Caco-2 (cell line): ENCODE measurements around the gene PIWIL1. TPM values are rescaled to one million over a fixed set of nuclear protein-coding genes. Genes with fewer than 3 reads are reported as not detected.

Experiments
- BruUV-seq: library from RNA; stranded (reverse); fragments of 400-500 nt; replicated peaks from 2 replicates; lab custom pipeline; 2021; lab: Mats Ljungman, UMichigan
- CTCF ChIA-PET: fragments of 300-600 bp; sonication (Branson Sonifier 250); formaldehyde crosslinking; loops from one replicate; lab custom pipeline; 2022; ENCODE audit warnings: antibody characterized with exemption; lab: Charles Lee
- POLR2A ChIA-PET: fragments of 300-600 bp; sonication (Branson Sonifier 250); formaldehyde crosslinking; loops from one replicate; lab custom pipeline; 2022; ENCODE audit warnings: antibody characterized with exemption; lab: Charles Lee
- DNase-seq, 2 experiments: peaks; one replicate each; pipeline versions ENCODE4 v3.0.0 to v3.0.0-alpha.2; 2020 to 2022
- H3K27me3 ChIP-seq: replicated peaks from 2 replicates; pipeline ENCODE4 v1.6.0; 2011; ENCODE audit warnings: low read length; ENCODE audit not compliant: control insufficient read depth, insufficient read depth
- H3K36me3 ChIP-seq: 2 replicates; pipeline ENCODE4 v1.5.1; 2011; ENCODE audit warnings: low read length; ENCODE audit not compliant: control insufficient read depth, insufficient read depth
- H3K4me1 ChIP-seq: fragments of 250-450 bp; sonication (Bioruptor Pico); 2 replicates; pipeline ENCODE4 v1.5.1; 2020; ENCODE audit warnings: mild to moderate bottlenecking
- H3K4me3 ChIP-seq: 2 replicates; pipeline ENCODE4 v1.5.1; 2011; ENCODE audit warnings: low read depth, mild to moderate bottlenecking, control low read depth, low read length
- H3K9me3 ChIP-seq: fragments of 250-450 bp; sonication (Bioruptor Pico); 2 replicates; pipeline ENCODE4 v1.5.1; 2020; ENCODE audit warnings: mild to moderate bottlenecking, moderate library complexity
- H3K27ac Mint-ChIP-seq: one replicate; pipeline ENCODE4 v1.8.0; 2022; ENCODE audit warnings: mixed read lengths; ENCODE audit not compliant: unreplicated experiment
- H3K27me3 Mint-ChIP-seq: one replicate; pipeline ENCODE4 v1.8.0; 2022; ENCODE audit warnings: mixed read lengths; ENCODE audit not compliant: insufficient read depth, unreplicated experiment
- H3K36me3 Mint-ChIP-seq: one replicate; pipeline ENCODE4 v1.8.0; 2022; ENCODE audit warnings: mild to moderate bottlenecking, mixed read lengths; ENCODE audit not compliant: insufficient read depth, unreplicated experiment
- H3K4me1 Mint-ChIP-seq: one replicate; pipeline ENCODE4 v1.8.0; 2022; ENCODE audit warnings: low read depth, mixed read lengths; ENCODE audit not compliant: unreplicated experiment
- H3K4me3 Mint-ChIP-seq: one replicate; pipeline ENCODE4 v1.8.0; 2022; ENCODE audit warnings: mild to moderate bottlenecking, moderate library complexity, mixed read lengths; ENCODE audit not compliant: unreplicated experiment
- H3K9me3 Mint-ChIP-seq: one replicate; pipeline ENCODE4 v1.8.0; 2022; ENCODE audit warnings: mixed read lengths; ENCODE audit not compliant: unreplicated experiment
- intact Hi-C: fragments of 100-400 bp; cut with micrococcal nuclease; formaldehyde crosslinking; loops from one replicate; pipeline ENCODE4 v1.10.0; 2022; ENCODE audit not compliant: unreplicated experiment
- total RNA-seq: library from RNA; stranded (reverse); gene quantifications from 2 replicates; pipeline ENCODE4 v1.2.3, GENCODE V29; 2022
- TF ChIP-seq, protein P1 (sequence below), 2 experiments: fragments of 200-600 bp in 1 of 2; IDR thresholded peaks; 1 replicate in 1 of 2; 2 replicates in 1 of 2; pipeline versions ENCODE4 v1.5.1 to v1.8.0; 2011 to 2022; ENCODE audit warnings: antibody characterized with exemption in 1 of 2, control low read depth in 1 of 2, inconsistent platforms in 1 of 2, low read depth in 1 of 2, low read length in 1 of 2, mild to moderate bottlenecking in 1 of 2, moderate library complexity in 1 of 2; ENCODE audit not compliant: insufficient read depth in 1 of 2, severe bottlenecking in 1 of 2, unreplicated experiment in 1 of 2

The PIWIL1 gene
- total RNA-seq, 1 experiment from 2014 or later = 5.1 TPM

GRCh38 chr12:130385193-130385592 lies 47.5 kb downstream of the PIWIL1 start:
- ChIA-PET POLR2A (no interaction called here), CTCF (no interaction called here)

DNA sequence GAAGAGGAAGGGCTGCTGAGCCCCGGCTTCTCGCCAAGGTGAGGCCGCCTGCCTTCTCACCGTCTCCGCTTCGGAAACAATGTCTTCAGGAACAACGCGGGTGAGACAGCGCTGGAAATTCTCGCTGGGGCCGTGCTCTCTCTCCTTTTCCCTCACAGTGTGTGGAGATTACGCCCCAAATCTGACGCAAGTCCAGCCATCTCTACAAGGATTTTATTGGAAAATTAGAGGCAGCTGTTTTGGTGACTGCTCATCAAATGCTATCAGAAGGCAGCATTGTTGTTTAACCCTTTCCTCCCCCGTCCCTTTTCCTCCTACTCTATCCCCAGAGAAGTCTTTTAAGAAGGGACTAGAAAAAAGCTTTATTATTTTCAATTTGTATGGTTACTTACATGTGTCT lies 53.5 kb downstream of the PIWIL1 start:
- no peak overlapping the region for H3K4me3 ChIP-seq
- H3K9me3 Mint-ChIP-seq = no peaks in the 10 kb centered on the region

More at GRCh38 chr12:130385193-130385592, 47.5 kb downstream of the PIWIL1 start:
- Mint-ChIP-seq H3K27me3 (peaks cover 2% of the 10 kb centered on the region), H3K36me3 (no peaks in the 10 kb centered on the region), H3K4me3 (no peak overlapping the region), H3K4me1 (peaks cover 8% of the 10 kb centered on the region), H3K9me3 (no peaks in the 10 kb centered on the region), H3K27ac (no peak overlapping the region)
- no peak for DNase-seq
- no peaks in the 10 kb centered on the region for H3K36me3 ChIP-seq
- intact Hi-C loops = no loop called here
- peaks cover 13% of the 10 kb centered on the region for H3K4me1 ChIP-seq
- H3K4me3 ChIP-seq = no peak overlapping the region
- H3K9me3 ChIP-seq = no peaks in the 10 kb centered on the region
- TF ChIP-seq, protein P1, sequence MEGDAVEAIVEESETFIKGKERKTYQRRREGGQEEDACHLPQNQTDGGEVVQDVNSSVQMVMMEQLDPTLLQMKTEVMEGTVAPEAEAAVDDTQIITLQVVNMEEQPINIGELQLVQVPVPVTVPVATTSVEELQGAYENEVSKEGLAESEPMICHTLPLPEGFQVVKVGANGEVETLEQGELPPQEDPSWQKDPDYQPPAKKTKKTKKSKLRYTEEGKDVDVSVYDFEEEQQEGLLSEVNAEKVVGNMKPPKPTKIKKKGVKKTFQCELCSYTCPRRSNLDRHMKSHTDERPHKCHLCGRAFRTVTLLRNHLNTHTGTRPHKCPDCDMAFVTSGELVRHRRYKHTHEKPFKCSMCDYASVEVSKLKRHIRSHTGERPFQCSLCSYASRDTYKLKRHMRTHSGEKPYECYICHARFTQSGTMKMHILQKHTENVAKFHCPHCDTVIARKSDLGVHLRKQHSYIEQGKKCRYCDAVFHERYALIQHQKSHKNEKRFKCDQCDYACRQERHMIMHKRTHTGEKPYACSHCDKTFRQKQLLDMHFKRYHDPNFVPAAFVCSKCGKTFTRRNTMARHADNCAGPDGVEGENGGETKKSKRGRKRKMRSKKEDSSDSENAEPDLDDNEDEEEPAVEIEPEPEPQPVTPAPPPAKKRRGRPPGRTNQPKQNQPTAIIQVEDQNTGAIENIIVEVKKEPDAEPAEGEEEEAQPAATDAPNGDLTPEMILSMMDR (IDR thresholded peaks at IDR 0.05; ENCODE audit: insufficient read depth in 1 of 2, low read depth in 1 of 2, low read length in 1 of 2, severe bottlenecking in 1 of 2, unreplicated experiment in 1 of 2) = no peak
- no peaks in the 10 kb centered on the region for H3K27me3 ChIP-seq
- no TSS peak for BruUV-seq

DNA sequence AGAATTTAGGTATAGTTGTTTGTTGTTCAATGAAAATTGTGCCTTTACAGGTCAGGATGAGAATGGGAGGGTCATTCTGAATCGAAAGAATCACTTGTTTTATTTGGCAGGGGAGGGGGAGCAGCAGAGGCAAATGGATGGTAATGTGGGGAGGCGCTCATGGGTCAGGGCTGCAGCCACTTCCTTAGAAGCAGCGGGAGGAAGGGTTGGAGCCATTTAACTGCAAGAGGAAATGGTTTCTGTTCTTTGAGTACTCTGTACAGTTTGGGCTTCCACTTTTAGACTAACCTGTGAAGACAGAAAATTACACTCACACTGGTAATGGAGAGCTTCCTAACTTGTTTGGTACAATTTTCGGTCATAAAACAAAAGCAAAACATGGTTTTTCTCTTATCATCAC lies 57.2 kb downstream of the PIWIL1 start:
- Mint-ChIP-seq H3K9me3 (no peaks in the 10 kb centered on the region), H3K27ac (no peak overlapping the region), H3K36me3 (no peaks in the 10 kb centered on the region), H3K4me1 (no peaks in the 10 kb centered on the region), H3K4me3 (no peak overlapping the region), H3K27me3 (no peaks in the 10 kb centered on the region)
- Histone ChIP-seq H3K36me3 (no peaks in the 10 kb centered on the region), H3K4me1 (no peaks in the 10 kb centered on the region), H3K9me3 (no peaks in the 10 kb centered on the region), H3K4me3 (no peak overlapping the region), H3K27me3 (no peaks in the 10 kb centered on the region)
- POLR2A ChIA-PET = no interaction called here
- TF ChIP-seq, protein P1 (IDR thresholded peaks at IDR 0.05; ENCODE audit: insufficient read depth in 1 of 2, low read depth in 1 of 2, low read length in 1 of 2, severe bottlenecking in 1 of 2, unreplicated experiment in 1 of 2) = no peak
- intact Hi-C loops = no loop called here
- DNase-seq = no peak
- BruUV-seq = no TSS peak
- CTCF ChIA-PET = no interaction called here

More for the DNA sequence above, 53.5 kb downstream of the PIWIL1 start:
- H3K4me3 Mint-ChIP-seq = no peak overlapping the region
- intact Hi-C loops = no loop called here
- no peaks in the 10 kb centered on the region for H3K4me1 Mint-ChIP-seq
- no peak overlapping the region for H3K27ac Mint-ChIP-seq
- no peaks in the 10 kb centered on the region for H3K27me3 ChIP-seq
- BruUV-seq = no TSS peak
- TF ChIP-seq, protein P1 (IDR thresholded peaks at IDR 0.05; ENCODE audit: insufficient read depth in 1 of 2, low read depth in 1 of 2, low read length in 1 of 2, severe bottlenecking in 1 of 2, unreplicated experiment in 1 of 2) = no peak
- no peaks in the 10 kb centered on the region for H3K4me1 ChIP-seq
- no peaks in the 10 kb centered on the region for H3K9me3 ChIP-seq
- H3K27me3 Mint-ChIP-seq = peaks cover 2% of the 10 kb centered on the region
- no peak for DNase-seq
- CTCF ChIA-PET = no interaction called here
- no peaks in the 10 kb centered on the region for H3K36me3 ChIP-seq
- POLR2A ChIA-PET = no interaction called here
- H3K36me3 Mint-ChIP-seq = no peaks in the 10 kb centered on the region
